Hepatocyte (in vitro differentiated cells): Measurements from ENCODE around the gene COX8A.

ENCODE experiments used
- CTCF ChIP-seq: fragments of 200-600 bp; sonication (generic); IDR thresholded peaks from 2 replicates; pipeline ENCODE4 v1.5.1; 2016; ENCODE audit warnings: antibody characterized with exemption, mild to moderate bottlenecking; ENCODE audit not compliant: poor library complexity
- EZH2 ChIP-seq: fragments of 200-600 bp; sonication (generic); IDR thresholded peaks from 2 replicates; pipeline ENCODE4 v1.6.1; 2016; ENCODE audit warnings: antibody characterized with exemption, mild to moderate bottlenecking, borderline replicate concordance
- EZH2phosphoT487 ChIP-seq: fragments of 200-600 bp; sonication (generic); IDR thresholded peaks from one replicate; pipeline ENCODE4 v1.6.1; 2018; ENCODE audit warnings: antibody characterized with exemption, mild to moderate bottlenecking, low read depth, moderate library complexity; ENCODE audit not compliant: unreplicated experiment, severe bottlenecking

GRCh38 chr11:63933459-63933858 lies 41.0 kb upstream of the COX8A start:
- TF ChIP-seq CTCF (no peak), EZH2 (no peak), EZH2phosphoT487 (no peak)
